Measurements from ENCODE around the gene ARNT2.

DNA sequence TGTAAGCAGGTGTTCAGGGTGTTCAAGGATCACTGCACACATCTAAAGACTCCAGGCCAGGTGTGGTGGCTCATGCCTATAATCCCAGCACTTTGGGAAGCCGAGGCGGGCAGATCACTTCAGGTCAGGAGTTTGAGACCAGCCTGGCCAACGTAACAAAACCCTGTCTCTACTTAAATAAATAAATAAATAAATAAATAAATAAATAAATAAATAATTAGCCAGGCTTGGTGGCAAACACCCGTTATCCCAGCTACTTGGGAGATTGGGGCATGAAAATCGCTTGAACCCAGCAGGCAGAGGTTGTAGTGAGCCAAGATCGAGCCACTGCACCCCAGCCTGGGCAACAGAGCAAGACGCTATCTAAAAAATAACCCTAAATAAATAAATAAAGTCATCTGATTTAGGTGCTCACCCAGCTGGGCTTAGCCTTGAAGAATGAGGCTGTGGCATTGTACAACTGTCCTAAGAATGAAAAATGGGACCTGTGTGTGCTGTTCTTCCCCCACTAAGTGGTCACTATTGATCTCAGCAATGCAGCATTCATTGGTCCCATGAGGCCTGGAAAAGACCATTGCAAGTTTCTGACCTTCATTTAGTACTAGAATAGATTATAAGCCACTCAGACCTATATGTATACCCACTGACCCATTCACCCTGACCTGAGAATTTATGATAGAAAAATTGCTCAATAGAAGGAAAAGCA, 208.1 kb downstream of the ARNT2 start:
- TF ChIP-seq CTCF (IDR thresholded peaks at IDR 0.05) (no peak), POLR2A (IDR thresholded peaks at IDR 0.05) (no peak), POLR2AphosphoS5 (IDR thresholded peaks at IDR 0.05) (no peak)
